Fibroblast of skin of scalp (primary cell): Measurements from ENCODE around the gene DICER1.

Experiments used
- DNase-seq: peaks from one replicate; pipeline ENCODE4 v3.0.0-alpha.2; 2013

The DICER1 gene

GRCh38 chr14:95075789-95076188, 81.5 kb downstream of the DICER1 start:
- DNase-seq, result no peak

- no peak for DNase-seq
Observed at GRCh38 chr14:95073947-95074346, 83.4 kb downstream of the DICER1 start.

GRCh38 chr14:95072310-95072905, 84.9 kb downstream of the DICER1 start:
- DNase-seq, result no peak

- no peak for DNase-seq
Observed at GRCh38 chr14:95071649-95072280, 85.6 kb downstream of the DICER1 start.

GRCh38 chr14:95070748-95071435, 86.4 kb downstream of the DICER1 start:
- DNase-seq, result no peak

GRCh38 chr14:95069547-95069946, 87.8 kb downstream of the DICER1 start:
- no peak for DNase-seq

- DNase-seq, result no peak
Observed at GRCh38 chr14:95069018-95069417, 88.3 kb downstream of the DICER1 start.

GRCh38 chr14:95068521-95068920, 88.8 kb downstream of the DICER1 start:
- no peak for DNase-seq

- DNase-seq, result no peak
Observed at GRCh38 chr14:95068080-95068479, 89.2 kb downstream of the DICER1 start.

GRCh38 chr14:95067526-95067925, 89.8 kb downstream of the DICER1 start:
- DNase-seq, result no peak

GRCh38 chr14:95066427-95066986, 90.8 kb downstream of the DICER1 start:
- DNase-seq, result no peak

- DNase-seq, result no peak
Observed at GRCh38 chr14:95065411-95065810, 91.9 kb downstream of the DICER1 start.

GRCh38 chr14:95064734-95065133, 92.6 kb downstream of the DICER1 start:
- DNase-seq, result no peak

- no peak for DNase-seq
Observed at GRCh38 chr14:95064256-95064655, 93.1 kb downstream of the DICER1 start.

GRCh38 chr14:95063391-95063790, 93.9 kb downstream of the DICER1 start:
- DNase-seq, result no peak

- no peak for DNase-seq
Observed at GRCh38 chr14:95062946-95063345, 94.4 kb downstream of the DICER1 start.

- DNase-seq, result no peak
Observed at GRCh38 chr14:95062220-95062619, 95.1 kb downstream of the DICER1 start.

- no peak for DNase-seq
Observed at GRCh38 chr14:95061317-95062093, 95.8 kb downstream of the DICER1 start.

- DNase-seq, result no peak
Observed at GRCh38 chr14:95059126-95059525, 98.2 kb downstream of the DICER1 start.

- DNase-seq, result no peak
Observed at GRCh38 chr14:95058491-95058890, 98.8 kb downstream of the DICER1 start.

- no peak for DNase-seq
Observed at GRCh38 chr14:95057851-95058250, 99.5 kb downstream of the DICER1 start.

- no peak for DNase-seq
Observed at GRCh38 chr14:95057147-95057546, 100.2 kb downstream of the DICER1 start.

- DNase-seq, result no peak
Observed at GRCh38 chr14:95056476-95056875, 100.9 kb downstream of the DICER1 start.
